Choroid plexus epithelial cell (primary cell): ENCODE data around the gene GSG1L.

Experiments
- DNase-seq: peaks from one replicate; pipeline ENCODE4 v3.0.0-alpha.2; 2010; ENCODE audit warnings: low read depth
- H3K4me3 ChIP-seq: 2 replicates; pipeline ENCODE4 v1.5.1; 2011; ENCODE audit warnings: low read depth, mild to moderate bottlenecking, control low read depth, low read length, moderate library complexity
- CTCF ChIP-seq: conservative IDR thresholded peaks from 2 replicates; pipeline ENCODE4 v1.5.1; 2011; ENCODE audit warnings: low read depth, mild to moderate bottlenecking, control low read depth, inconsistent platforms, low read length, moderate library complexity

Gene GSG1L

GRCh38 chr16:27801289-27801945, 262.1 kb downstream of the GSG1L start:
- H3K4me3 ChIP-seq: no peak overlapping the region
- no peak for DNase-seq
- no peak for TF ChIP-seq CTCF

- no peak for DNase-seq
- no peak for TF ChIP-seq CTCF
- no peak overlapping the region for H3K4me3 ChIP-seq
These were observed 262.7 kb downstream of the GSG1L start for GRCh38 chr16:27800817-27801216.

- no peak overlapping the region for H3K4me3 ChIP-seq
- DNase-seq: no peak
- TF ChIP-seq CTCF: no peak
These were observed 263.6 kb downstream of the GSG1L start for GRCh38 chr16:27799896-27800295.

GRCh38 chr16:27798241-27798640, 265.3 kb downstream of the GSG1L start:
- no peak for TF ChIP-seq CTCF
- DNase-seq: no peak
- no peak overlapping the region for H3K4me3 ChIP-seq

- peak; percentile 50 for DNase-seq
- no peak for TF ChIP-seq CTCF
- H3K4me3 ChIP-seq: no peak overlapping the region
These were observed 267.4 kb downstream of the GSG1L start for GRCh38 chr16:27795992-27796614.

GRCh38 chr16:27793249-27793622, 270.3 kb downstream of the GSG1L start:
- no peak for DNase-seq
- no peak overlapping the region for H3K4me3 ChIP-seq
- TF ChIP-seq CTCF: no peak
